Measurements from ENCODE around the gene TSPO. TPM values are rescaled to one million over a fixed set of nuclear protein-coding genes. Genes with fewer than 3 reads are reported as not detected.
A peak's percentile ranks its signal among the peaks of the same experiment; 100 is the strongest.

TSPO gene
- total and polyA plus RNA-seq, 2 experiments from 2014 or later = 34.6 to 44.7 TPM

- TF ChIP-seq STAT1 (IDR thresholded peaks at IDR 0.05; ENCODE audit: unreplicated experiment) (no peak), CREB1 (CRISPR knock-in tag; IDR thresholded peaks at IDR 0.05; ENCODE audit: low read depth) (no peak), ZNF331 (CRISPR knock-in tag; IDR thresholded peaks at IDR 0.05; ENCODE audit: low read depth) (no peak), NANOG (IDR thresholded peaks at IDR 0.05; ENCODE audit: borderline replicate concordance) (no peak)
Measured at GRCh38 chr22:43118953-43119458, 32.4 kb upstream of the TSPO start (continued).

- H3K36me3 ChIP-seq (ENCODE audit: insufficient read depth) = no peaks in the 10 kb centered on the region
- 0 out of 2 replicates have a peak, but pooled peaks cover 10% of the 10 kb centered on the region for H4K20me1 ChIP-seq (replicated peaks; ENCODE audit: insufficient read depth)
- H3K4me3 ChIP-seq = no peak overlapping the region
- H2AFZ ChIP-seq = no peak overlapping the region
- H3K4me1 ChIP-seq (ENCODE audit: insufficient read depth) = no peaks in the 10 kb centered on the region; the same call in 1 of the 2 replicates
- H3K27ac Mint-ChIP-seq = no peak overlapping the region
- H3K27me3 ChIP-seq (ENCODE audit: insufficient read depth) = no peaks in the 10 kb centered on the region
- H3K4me1 Mint-ChIP-seq = peaks cover 8% of the 10 kb centered on the region; the same call in 2 of the 3 replicates
- H3K4me3 Mint-ChIP-seq = no peak overlapping the region
- no peaks in the 10 kb centered on the region for H3K36me3 Mint-ChIP-seq (ENCODE audit: low read depth)
- no peak overlapping the region for H3K27ac ChIP-seq (ENCODE audit: low read depth)
- H3K9me2 ChIP-seq (ENCODE audit: insufficient read depth) = no peaks in the 10 kb centered on the region
- H3K4me2 ChIP-seq = no peak overlapping the region
- ATAC-seq = peak; percentile 60
- no peaks in the 10 kb centered on the region; the same call in 1 of the 2 replicates for H3F3A ChIP-seq (replicated peaks; ENCODE audit: low read depth)
- no peaks in the 10 kb centered on the region for H3K9me3 Mint-ChIP-seq
- no peaks in the 10 kb centered on the region for H3K79me2 ChIP-seq (replicated peaks; ENCODE audit: insufficient read depth)
- H3K27me3 Mint-ChIP-seq (ENCODE audit: insufficient read depth, low read depth, poor library complexity) = peaks cover 8% of the 10 kb centered on the region
- no peak for DNase-seq (ENCODE audit: low spot score)
- TF ChIP-seq STAT1 (IDR thresholded peaks at IDR 0.05; ENCODE audit: unreplicated experiment) = no peak
- no peak for TF ChIP-seq POLR2AphosphoS5 (IDR thresholded peaks at IDR 0.05; ENCODE audit: low read depth)
- TF ChIP-seq EZH2 (IDR thresholded peaks at IDR 0.05; ENCODE audit: low read depth, unreplicated experiment) = no peak
- no peak for TF ChIP-seq ZNF462 (CRISPR knock-in tag; IDR thresholded peaks at IDR 0.05)
- TF ChIP-seq REST (IDR thresholded peaks at IDR 0.05; ENCODE audit: unreplicated experiment) = no peak
- no peak for TF ChIP-seq CTCF (conservative IDR thresholded peaks at IDR 0.05; ENCODE audit: low read depth in 2 of 2)
- TF ChIP-seq JUNB (IDR thresholded peaks at IDR 0.05; ENCODE audit: unreplicated experiment) = no peak
- TF ChIP-seq ZNF114 (CRISPR knock-in tag; IDR thresholded peaks at IDR 0.05) = no peak
- TF ChIP-seq ETS1 (IDR thresholded peaks at IDR 0.05) = no peak
Measured at GRCh38 chr22:43126501-43127165, 24.7 kb upstream of the TSPO start.
